Astrocyte (in vitro differentiated cells and primary cell): ENCODE data around the gene JOSD2. TPM values are rescaled to one million over a fixed set of nuclear protein-coding genes. Genes with fewer than 3 reads are reported as not detected.

Source experiments
- DNase-seq: peaks from one replicate; pipeline ENCODE4 v3.0.0-alpha.2; 2010; ENCODE audit warnings: low read depth
- FAIRE-seq: peaks from 2 replicates; lab custom pipeline; 2011; peaks lifted over from hg19 to GRCh38; lab: Jason Lieb, UNC
- H2AFZ ChIP-seq: 2 replicates; pipeline ENCODE4 v1.6.0; 2012; ENCODE audit warnings: low read depth, low read length, inconsistent platforms
- H3K27ac ChIP-seq: 2 replicates; pipeline ENCODE4 v1.5.1; 2011; ENCODE audit warnings: low read depth, low read length, inconsistent platforms
- H3K27me3 ChIP-seq: 2 replicates; pipeline ENCODE4 v1.6.0; 2011; ENCODE audit warnings: low read length, inconsistent platforms; ENCODE audit not compliant: insufficient read depth
- H3K36me3 ChIP-seq: 2 replicates; pipeline ENCODE4 v1.5.1; 2011; ENCODE audit warnings: low read length, inconsistent platforms; ENCODE audit not compliant: insufficient read depth
- H3K4me1 ChIP-seq: 2 replicates; pipeline ENCODE4 v1.5.1; 2011; ENCODE audit warnings: low read length, inconsistent platforms; ENCODE audit not compliant: insufficient read depth
- H3K4me2 ChIP-seq: 2 replicates; pipeline ENCODE4 v1.6.0; 2012; ENCODE audit warnings: low read length, inconsistent platforms
- H3K4me3 ChIP-seq: 2 replicates; pipeline ENCODE4 v1.5.1; 2011; ENCODE audit warnings: low read depth, mild to moderate bottlenecking, low read length, inconsistent platforms; ENCODE audit not compliant: insufficient read depth
- H3K79me2 ChIP-seq: 2 replicates; pipeline ENCODE4 v1.6.0; 2012; ENCODE audit warnings: mild to moderate bottlenecking, low read length, inconsistent platforms; ENCODE audit not compliant: insufficient read depth
- H3K9ac ChIP-seq: 2 replicates; pipeline ENCODE4 v1.6.0; 2012; ENCODE audit warnings: mild to moderate bottlenecking, low read length, inconsistent platforms
- H3K9me3 ChIP-seq: 2 replicates; pipeline ENCODE4 v1.5.1; 2012; ENCODE audit warnings: low read depth, mild to moderate bottlenecking, low read length, inconsistent platforms; ENCODE audit not compliant: insufficient read depth
- H4K20me1 ChIP-seq: 2 replicates; pipeline ENCODE4 v1.6.0; 2012; ENCODE audit warnings: low read length, inconsistent platforms; ENCODE audit not compliant: insufficient read depth
- H3K27ac Mint-ChIP-seq: one replicate; pipeline ENCODE4 v1.8.0; 2021; ENCODE audit warnings: mild to moderate bottlenecking, mixed read lengths; ENCODE audit not compliant: unreplicated experiment
- H3K27me3 Mint-ChIP-seq: one replicate; pipeline ENCODE4 v1.8.0; 2021; ENCODE audit warnings: low read depth, mixed read lengths; ENCODE audit not compliant: unreplicated experiment
- H3K36me3 Mint-ChIP-seq: one replicate; pipeline ENCODE4 v1.8.0; 2021; ENCODE audit warnings: low read depth, mixed read lengths; ENCODE audit not compliant: unreplicated experiment
- H3K4me1 Mint-ChIP-seq: one replicate; pipeline ENCODE4 v1.8.0; 2021; ENCODE audit warnings: low read depth, mixed read lengths; ENCODE audit not compliant: unreplicated experiment
- H3K4me3 Mint-ChIP-seq: one replicate; pipeline ENCODE4 v1.8.0; 2021; ENCODE audit warnings: mild to moderate bottlenecking, moderate library complexity, mixed read lengths; ENCODE audit not compliant: unreplicated experiment
- H3K9me3 Mint-ChIP-seq: one replicate; pipeline ENCODE4 v1.8.0; 2021; ENCODE audit warnings: mild to moderate bottlenecking, mixed read lengths; ENCODE audit not compliant: unreplicated experiment
- EZH2 ChIP-seq: IDR thresholded peaks from 2 replicates; pipeline ENCODE4 v1.6.1; 2012; ENCODE audit warnings: mild to moderate bottlenecking, low read length, inconsistent platforms; ENCODE audit not compliant: insufficient read depth
- total RNA-seq: library from RNA; stranded (reverse); gene quantifications from 2 replicates; pipeline ENCODE4 v1.2.1, GENCODE V29; 2021
- TF ChIP-seq, protein P1 (sequence below): IDR thresholded peaks from 2 replicates; pipeline ENCODE4 v1.5.1; 2011; ENCODE audit warnings: low read depth, mild to moderate bottlenecking, inconsistent platforms, low read length, moderate library complexity; ENCODE audit not compliant: insufficient read depth

The JOSD2 gene
- total RNA-seq, 1 donor from 2014 or later, result not detected

GRCh38 chr19:50457300-50457699, 53.7 kb downstream of the JOSD2 start:
- no peaks in the 10 kb centered on the region for H3K79me2 ChIP-seq
- FAIRE-seq, result no peak
- H3K27me3 Mint-ChIP-seq, result peaks cover 2% of the 10 kb centered on the region
- TF ChIP-seq, protein P1, sequence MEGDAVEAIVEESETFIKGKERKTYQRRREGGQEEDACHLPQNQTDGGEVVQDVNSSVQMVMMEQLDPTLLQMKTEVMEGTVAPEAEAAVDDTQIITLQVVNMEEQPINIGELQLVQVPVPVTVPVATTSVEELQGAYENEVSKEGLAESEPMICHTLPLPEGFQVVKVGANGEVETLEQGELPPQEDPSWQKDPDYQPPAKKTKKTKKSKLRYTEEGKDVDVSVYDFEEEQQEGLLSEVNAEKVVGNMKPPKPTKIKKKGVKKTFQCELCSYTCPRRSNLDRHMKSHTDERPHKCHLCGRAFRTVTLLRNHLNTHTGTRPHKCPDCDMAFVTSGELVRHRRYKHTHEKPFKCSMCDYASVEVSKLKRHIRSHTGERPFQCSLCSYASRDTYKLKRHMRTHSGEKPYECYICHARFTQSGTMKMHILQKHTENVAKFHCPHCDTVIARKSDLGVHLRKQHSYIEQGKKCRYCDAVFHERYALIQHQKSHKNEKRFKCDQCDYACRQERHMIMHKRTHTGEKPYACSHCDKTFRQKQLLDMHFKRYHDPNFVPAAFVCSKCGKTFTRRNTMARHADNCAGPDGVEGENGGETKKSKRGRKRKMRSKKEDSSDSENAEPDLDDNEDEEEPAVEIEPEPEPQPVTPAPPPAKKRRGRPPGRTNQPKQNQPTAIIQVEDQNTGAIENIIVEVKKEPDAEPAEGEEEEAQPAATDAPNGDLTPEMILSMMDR, result no peak
- no peak for TF ChIP-seq EZH2
- H3K4me1 ChIP-seq, result peaks cover 5% of the 10 kb centered on the region
- no peaks in the 10 kb centered on the region for H3K36me3 Mint-ChIP-seq
- H3K27ac Mint-ChIP-seq, result no peak overlapping the region
- H3K36me3 ChIP-seq, result no peaks in the 10 kb centered on the region
- no peak overlapping the region for H2AFZ ChIP-seq
- H3K9me3 ChIP-seq, result no peaks in the 10 kb centered on the region
- H3K27me3 ChIP-seq, result no peaks in the 10 kb centered on the region
- H3K9me3 Mint-ChIP-seq, result peaks cover 15% of the 10 kb centered on the region
- no peaks in the 10 kb centered on the region for H3K4me1 Mint-ChIP-seq
- H3K4me3 ChIP-seq, result no peak overlapping the region
- no peak for DNase-seq
- H3K9ac ChIP-seq, result no peak overlapping the region
- H3K27ac ChIP-seq, result no peak overlapping the region
- no peak overlapping the region for H3K4me3 Mint-ChIP-seq
- no peak overlapping the region for H3K4me2 ChIP-seq
- no peaks in the 10 kb centered on the region for H4K20me1 ChIP-seq

Other genes with a start within 250 kb of the JOSD2 start
- not detected in 2 replicates for gene KCNC3, start 181.8 kb downstream of the JOSD2 start, total RNA-seq
- gene NAPSA, start 145.6 kb downstream of the JOSD2 start, total RNA-seq, result not detected in 2 replicates
- 33.4 and 34.8 TPM in 2 replicates for gene NR1H2, start 134.7 kb downstream of the JOSD2 start, total RNA-seq
- gene POLD1, start 126.8 kb downstream of the JOSD2 start, total RNA-seq, result 18.9 and 19.9 TPM in 2 replicates
- 0.14 TPM in 1 of 2 replicates, not detected in the other for gene SPIB, start 92.3 kb downstream of the JOSD2 start, total RNA-seq
- gene MYBPC2, start 78.3 kb downstream of the JOSD2 start, total RNA-seq, result not detected in 2 replicates
- not detected in 2 replicates for gene EMC10, start 34.7 kb downstream of the JOSD2 start, total RNA-seq
- gene GARIN5A, start 34.3 kb downstream of the JOSD2 start, total RNA-seq, result not detected in 2 replicates
- not detected in 2 replicates for gene ASPDH, start 2.7 kb upstream of the JOSD2 start, total RNA-seq
- gene LRRC4B, start 57.2 kb upstream of the JOSD2 start, total RNA-seq, result not detected in 2 replicates
- gene SYT3, start 128.7 kb upstream of the JOSD2 start, total RNA-seq, result not detected in 2 replicates
- gene C19orf81, start 138.3 kb upstream of the JOSD2 start, total RNA-seq, result not detected in 2 replicates
- gene SHANK1, start 208.6 kb upstream of the JOSD2 start, total RNA-seq, result not detected in 2 replicates
- gene CLEC11A, start 212.2 kb upstream of the JOSD2 start, total RNA-seq, result not detected in 2 replicates